ENCODE results near the gene TRIM71.

TRIM71 gene

GRCh38 chr3:32946973-32947788 lies 129.4 kb downstream of the TRIM71 start:
- DNase-seq: no peak

Measured in SW 1271 (cell line).